GM18519 (cell line): Measurements from ENCODE around the gene PLEKHD1.

Experiments used
- ATAC-seq: cut with Tn5 transposase; IDR thresholded peaks from one replicate; pipeline ENCODE4 v1.9.1; 2021; ENCODE audit warnings: mild to moderate bottlenecking, moderate library complexity; ENCODE audit not compliant: unreplicated experiment, low FRiP score

PLEKHD1 gene

DNA sequence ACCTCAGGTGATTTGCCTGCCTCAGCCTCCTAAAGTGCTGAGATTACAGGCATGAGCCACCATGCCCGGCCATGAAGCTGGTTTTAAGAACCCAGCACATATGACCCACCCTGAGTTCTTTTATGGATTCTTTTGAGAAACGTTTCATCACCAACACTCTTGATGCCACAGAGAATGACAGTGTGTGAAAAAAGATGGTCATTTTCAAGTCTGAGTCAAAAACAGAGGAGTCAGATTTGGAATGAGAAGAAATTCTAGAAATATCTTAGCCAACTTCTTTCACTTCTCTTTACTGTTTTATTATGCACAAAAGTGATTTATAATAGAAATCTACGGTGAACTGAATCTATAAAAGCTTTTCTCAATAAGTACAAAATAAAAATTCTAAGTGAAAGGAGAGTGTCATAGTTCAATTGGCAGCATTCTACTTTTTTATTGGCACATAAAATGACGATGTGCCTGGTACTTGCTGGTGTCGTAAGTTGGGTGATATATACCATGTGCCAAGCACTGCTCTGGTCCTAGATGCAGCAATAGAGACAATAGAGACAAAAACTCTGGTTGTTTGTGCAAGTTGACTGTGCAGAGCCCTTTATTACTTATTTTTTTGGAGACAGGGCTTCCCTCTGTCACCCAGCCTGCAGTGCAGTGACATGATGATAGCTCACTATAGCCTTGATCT, 56.3 kb downstream of the PLEKHD1 start:
- no peak for ATAC-seq

DNA sequence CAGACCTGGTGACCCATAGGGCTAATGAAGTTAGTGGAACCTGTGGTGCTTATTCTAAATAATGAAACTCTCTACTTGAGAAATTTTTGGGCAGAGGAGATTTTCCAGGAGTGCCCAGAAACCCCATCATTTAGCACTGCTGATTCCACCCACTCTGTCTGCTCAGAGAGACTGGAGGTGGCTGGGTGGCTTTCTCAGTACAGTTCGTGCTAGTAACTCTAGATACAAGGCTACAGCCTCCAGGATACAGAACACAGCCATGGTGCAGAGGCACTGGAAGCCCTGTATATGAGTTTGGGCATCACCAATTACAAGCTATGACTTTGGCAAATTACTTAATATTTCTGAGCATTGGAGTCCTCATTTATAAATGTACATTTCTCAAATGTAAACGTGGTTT, 57.8 kb downstream of the PLEKHD1 start:
- ATAC-seq = no peak

DNA sequence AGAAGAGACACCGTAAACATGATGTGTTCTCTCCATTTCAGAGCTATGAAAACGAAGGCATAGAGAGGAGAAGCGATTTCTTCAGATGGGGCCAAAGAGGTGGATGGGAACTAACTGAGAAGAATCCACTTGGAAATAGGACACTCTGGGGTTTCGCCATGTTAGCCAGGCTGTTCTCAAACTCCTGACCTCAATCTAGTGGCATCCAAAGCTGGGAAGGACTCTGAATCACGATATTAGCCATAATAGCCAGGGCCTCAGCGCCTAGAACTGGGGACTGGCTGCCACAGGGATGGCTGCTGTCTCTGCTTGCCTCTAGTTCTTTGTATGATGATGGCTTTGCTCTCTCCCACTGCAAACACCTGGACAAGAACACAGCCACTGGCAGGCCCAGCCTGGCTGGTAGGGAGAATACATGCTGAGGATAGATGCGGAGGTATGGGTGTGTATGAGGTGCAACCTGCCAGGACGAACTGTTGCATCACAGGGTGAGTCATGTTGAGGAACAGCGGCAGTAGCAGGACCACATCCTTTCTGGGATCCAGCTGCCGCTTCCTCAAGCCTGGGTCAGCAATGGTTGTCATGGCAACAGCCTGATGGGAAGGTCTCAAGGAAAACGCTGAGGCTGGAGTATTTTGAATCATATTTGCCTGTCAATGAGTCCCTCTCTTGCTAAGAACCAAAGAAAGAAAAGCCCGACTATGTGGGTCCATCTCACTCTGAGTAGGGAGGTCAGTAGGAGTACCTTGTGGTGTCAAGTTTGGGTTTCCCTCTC, 59.0 kb downstream of the PLEKHD1 start:
- no peak for ATAC-seq

DNA sequence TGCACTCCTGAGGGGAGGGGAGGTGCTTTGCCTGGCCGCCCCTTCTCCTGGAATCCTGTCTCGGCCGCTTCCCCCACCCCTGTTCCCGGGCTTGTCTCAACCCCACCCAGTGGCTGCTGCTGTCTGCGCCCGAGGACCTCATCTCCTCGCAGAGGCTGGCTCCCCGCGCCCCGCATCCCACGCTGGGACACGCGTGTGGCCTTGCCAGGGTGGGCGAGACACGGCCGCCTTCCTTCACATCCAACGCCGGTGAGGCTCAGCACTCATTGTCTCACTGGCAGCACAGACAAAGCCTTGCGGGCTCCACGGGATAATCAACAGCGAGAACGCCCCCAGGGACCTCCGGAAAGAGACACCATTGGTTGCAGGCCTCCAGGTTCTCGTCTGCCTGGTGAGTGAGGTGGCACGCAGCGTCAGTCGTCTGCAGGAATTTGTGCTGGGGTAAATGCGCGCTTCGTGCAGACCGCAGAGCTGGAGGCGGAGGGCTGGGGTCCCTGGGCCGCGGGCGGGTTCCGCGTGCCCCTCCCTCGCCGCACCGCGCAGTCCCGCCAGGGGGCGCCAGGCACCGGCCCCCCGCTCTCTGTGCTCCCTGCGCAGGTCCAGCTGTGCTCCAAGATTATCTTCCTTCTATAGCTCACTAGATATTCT, 63.3 kb downstream of the PLEKHD1 start:
- no peak for ATAC-seq

DNA sequence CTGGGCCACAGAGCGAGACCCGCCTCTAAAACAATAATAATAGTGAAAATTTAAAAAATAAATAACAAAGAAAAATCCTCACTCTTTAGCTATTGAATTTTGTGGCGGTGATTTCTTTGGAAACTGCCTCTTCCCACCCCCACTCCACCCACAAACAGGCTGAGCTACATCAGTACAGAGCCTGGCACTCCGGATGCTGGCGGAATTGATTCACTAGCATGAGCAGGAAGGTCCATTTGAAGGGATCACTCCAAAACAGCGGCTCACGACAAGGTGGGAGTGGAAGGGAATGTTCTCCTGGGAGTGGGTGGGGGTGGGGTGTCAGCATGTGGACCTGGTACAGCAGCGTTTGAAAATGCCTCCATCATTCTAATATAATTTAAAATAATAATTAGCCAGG, 64.0 kb downstream of the PLEKHD1 start:
- ATAC-seq = no peak

DNA sequence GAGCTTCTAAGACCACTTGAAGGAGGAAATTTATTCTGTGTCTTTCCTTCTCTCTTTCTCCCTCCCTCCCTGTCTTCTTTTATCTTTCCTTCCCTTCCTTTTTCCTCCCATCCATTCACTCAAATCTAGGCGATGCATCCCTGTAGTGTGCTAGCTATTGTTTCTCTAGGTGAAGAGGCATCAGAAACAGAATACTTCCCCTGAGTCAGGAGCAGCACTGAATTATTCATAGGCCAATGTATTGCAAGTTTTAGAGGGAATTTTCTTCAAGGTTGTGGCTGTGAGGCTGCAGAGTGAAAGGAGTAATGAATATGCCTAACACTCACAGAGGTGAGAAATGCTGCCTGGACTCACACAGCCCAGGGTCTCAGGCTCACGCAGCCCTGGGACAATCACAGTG, 67.0 kb downstream of the PLEKHD1 start:
- no peak for ATAC-seq

DNA sequence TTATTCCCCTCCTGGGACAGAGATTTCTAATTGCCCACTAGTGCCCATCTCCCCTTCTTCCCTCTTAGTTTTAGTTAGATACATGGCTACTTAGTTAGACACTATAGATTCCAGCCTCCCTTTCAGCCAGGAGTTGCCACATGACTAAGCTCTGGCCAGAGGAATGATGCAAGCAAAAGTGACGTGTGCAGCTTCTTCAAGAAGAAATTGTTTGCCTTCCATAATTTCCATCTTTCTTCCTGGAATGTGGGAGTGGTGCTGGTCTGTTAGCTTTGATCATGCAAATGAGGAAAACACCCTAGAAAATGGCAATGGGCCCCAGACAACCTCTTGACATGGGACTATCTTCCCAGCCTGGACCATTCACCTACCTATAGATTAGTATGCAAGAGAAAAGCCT, 68.7 kb downstream of the PLEKHD1 start:
- no peak for ATAC-seq

DNA sequence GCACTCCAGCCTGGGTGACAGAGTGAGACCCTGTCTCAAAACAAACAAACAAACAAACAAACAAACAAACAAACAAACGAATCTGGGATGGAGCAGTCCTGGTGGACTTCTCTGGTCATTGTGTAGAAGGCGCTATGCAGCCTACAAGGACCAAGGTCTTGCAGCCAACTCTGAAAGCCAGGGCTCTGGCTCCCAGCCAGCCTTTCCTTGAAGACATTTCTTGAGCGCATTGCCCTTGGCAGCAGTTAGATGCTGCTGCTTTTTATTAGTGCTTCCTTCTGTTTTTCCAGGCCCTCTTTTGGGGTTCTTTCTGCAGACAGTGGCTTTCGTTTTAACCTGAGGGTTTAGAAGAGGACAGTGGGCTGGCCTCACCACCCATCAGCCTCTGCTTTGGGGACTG, 70.0 kb downstream of the PLEKHD1 start:
- ATAC-seq = no peak

DNA sequence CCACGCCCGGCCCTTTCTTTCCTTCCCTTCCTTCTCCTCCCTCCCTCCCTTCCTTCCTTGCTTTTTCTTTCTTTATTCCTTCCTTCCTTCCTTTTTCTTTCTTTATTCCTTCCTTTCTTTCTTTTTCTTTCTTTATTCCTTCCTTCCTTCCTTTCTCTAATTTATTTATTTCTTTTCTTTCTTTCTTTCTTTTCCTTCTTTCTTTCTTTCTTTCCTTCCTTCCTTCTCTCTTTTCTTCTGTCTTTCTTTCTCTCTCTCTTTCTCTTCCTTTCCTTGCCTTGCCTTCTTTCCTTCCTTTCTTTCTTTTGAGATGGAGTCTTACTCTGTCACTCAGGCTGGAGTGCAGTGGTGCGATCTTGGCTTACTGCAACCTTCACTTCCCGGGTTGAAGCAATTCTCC, 74.2 kb downstream of the PLEKHD1 start:
- ATAC-seq = no peak

DNA sequence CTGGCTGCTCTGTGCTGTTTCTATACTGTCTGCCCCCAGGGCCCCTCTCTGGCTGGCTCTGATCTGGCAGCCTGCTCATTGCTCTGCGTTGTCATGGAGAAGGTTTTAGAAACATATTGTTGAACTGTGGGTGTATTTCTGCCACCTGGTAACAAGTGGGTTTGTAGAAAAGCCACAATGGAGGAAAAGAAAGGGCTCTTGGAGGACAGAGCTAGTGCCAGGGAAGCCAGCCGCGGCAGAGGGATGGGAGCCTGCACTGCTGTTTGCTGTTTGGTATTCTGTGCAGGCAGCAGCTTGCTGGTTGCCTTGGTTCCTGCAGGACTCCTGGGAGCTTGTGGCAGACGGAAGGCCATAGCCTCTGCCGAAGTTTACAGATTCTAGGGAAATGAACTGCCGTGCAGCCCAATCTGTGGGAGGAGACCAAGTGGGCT, 75.1 kb downstream of the PLEKHD1 start:
- ATAC-seq = no peak

DNA sequence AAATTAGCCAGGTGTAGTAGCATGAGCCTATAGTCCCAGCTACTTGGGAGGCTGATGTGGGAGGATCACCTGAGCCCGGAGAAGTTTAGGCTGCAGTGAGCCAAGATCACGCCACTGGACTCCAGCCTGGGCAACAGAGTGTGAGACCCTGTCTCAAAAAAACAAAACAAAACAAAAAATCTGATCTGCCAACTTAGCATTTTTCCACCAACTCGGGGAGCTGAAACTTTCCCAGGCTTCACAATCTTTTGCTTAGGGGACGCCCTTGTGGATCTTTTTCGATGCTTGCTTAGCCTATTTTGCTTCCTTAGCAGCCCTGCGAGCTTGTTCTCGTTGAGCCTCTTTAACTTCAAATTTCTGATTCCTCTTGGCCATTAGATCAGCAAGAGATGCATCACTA, 76.3 kb downstream of the PLEKHD1 start:
- ATAC-seq = no peak

DNA sequence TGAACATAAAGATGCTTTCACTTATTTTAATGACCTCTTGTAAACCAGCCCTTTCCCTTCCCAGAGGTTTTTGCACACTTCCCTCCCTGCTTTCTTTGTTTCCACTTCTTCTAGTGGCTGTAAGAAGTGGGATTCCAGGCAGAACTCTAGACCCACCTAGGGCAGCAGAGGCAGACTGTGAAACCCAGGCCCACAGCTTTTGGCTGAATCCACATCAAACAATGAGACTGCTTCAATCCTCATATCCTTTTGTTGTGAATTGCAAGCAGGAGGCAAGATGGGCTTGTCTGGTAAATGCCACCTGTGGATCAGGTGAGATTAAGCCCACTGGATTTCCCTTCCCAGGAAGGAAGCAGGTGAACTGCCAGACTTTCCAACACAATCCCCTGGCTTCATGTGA, 77.4 kb downstream of the PLEKHD1 start:
- no peak for ATAC-seq

DNA sequence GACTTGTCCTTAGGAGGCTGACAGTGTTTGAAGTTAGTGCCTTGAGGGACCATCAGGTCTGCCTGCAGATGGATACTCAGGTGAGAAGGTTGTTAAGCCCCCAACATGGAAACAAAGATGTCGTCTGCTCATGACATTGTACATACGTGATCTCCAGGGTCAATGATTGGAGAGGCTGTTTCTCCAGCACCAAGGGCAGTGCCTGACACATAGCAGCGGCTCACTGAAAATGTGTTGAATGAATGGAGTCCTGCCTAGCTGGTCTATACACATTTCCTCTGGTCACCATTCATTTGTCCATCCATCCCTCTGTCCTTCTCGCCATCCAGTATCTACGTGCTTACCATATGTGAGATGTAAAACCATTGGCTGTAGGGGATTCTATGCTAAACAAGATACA, 83.0 kb downstream of the PLEKHD1 start:
- ATAC-seq = no peak

DNA sequence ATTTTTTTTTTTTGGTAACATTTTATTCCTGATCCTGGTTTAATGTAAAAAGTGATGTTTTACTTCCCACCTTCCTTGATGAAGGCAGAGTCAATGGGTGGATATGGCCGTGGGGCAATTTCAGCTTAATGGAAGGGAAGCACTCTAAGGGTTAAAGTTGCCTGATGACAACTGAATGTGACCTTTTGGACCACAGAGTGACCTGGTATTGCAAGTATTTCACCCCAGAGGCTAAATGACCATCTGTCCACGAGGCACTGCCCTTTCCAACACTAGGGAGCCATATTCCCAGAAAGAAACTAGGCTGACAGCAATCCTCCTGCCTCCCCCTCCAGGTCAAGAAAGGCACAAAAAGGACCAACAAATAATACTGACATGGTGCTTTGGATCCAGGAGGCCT, 85.3 kb downstream of the PLEKHD1 start:
- ATAC-seq = no peak

DNA sequence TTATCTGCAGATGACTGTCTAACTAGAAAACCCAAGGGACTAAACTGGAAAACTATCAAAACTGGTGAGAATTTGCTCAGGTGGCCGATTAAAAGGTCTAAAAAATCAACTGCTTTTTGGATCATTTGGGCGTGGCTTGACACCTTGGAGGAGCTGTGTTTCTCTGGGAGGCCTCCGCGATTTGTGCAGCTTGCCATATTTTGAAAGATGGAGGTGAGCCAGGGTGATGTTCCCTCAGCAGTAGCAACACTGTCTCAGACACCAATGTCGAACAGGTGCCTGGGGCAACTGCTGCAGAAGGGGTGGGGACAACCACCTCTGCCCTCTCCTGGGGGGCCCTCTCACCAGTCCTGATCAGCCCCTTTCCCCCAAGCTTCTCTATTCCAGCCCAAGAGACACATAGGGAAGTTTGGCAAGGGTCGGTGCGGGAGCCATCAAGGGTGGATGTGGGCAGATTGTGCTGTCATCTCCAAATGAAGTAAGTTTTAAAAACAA, 86.4 kb downstream of the PLEKHD1 start:
- ATAC-seq = no peak

DNA sequence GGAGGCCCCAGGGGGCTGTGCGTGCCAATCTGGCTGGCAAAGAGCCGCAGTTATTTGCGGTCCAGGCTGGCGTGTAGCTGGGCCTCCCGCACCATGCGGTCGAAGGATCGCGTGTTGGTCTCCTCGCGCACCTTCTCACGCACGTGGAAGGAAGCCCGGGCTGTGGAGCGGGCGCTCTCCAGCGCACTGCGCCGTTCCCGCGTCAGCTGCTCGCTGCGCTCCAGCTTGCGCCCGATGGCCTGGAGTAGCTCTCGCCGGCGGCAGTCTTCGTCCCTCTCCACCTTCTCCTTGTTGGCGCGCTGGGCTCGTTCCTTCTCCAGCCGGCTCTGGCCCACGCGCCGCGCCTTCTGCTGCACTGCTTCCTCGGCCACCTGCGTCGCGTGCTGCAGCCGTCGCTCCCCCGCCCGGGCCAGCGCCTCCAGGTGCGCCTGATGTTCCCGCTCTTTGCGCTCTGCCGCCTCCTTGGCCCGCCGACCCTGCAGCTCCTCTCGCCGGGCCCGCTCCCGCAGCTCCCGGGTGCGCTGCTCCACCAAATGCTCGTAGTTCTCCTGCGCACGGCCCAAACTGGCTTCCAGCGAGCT, 87.0 kb downstream of the PLEKHD1 start:
- no peak for ATAC-seq

DNA sequence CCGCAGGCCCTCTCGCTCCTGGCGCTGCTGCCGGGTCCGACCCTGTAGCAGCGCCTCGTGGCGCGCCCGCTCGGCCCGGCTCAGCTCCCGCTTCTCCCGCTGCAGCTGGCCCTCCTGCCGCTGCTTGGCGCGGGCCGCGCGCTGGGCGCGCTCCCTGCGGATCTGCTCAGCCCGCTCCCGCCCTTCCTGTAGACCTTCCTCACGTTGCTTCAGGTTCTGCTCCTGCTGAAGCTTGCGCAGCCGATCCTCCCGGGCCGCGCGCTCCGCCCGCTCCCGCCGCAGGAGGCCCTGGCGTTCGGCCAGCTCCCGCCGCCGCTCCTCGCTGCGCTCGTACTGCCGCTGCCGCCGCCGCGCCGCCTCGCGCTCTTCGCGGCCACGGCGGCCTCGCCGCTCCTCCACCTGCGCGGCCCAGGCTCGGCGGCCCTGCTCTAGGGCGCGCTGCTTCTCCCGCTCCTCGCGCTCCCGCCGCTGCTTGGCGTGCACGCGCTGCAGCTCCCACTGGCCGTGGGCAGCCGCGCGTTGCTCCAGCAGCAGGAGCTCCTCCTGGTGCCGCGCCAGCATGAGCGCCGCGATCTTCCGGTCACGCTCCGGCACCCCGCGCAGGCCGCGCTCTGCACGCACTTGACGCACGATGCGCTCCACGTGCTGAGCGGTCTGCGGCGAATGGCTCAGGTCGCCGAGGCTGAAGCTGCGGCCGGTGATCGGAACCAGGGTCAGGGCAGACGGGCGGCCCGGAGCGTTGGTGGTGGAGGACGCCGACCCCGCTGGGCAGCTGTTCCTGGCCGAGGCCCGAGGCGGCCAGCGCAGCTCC, 87.7 kb downstream of the PLEKHD1 start:
- ATAC-seq = no peak

DNA sequence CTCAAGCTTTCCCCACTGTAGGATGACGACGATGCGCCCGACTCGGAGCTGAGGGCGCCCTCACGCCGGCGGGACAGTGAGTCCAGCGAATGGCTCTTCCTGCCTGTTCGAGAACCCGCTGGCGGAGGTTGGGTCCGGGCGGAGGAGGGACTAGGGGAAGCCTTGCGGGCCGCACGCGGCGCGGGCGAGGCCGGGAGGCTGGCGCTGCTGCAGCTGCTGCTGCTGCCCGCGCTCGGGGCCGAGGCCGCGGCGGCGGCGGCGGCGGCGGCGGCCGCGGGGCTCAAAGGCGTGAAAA, 88.3 kb downstream of the PLEKHD1 start:
- ATAC-seq = no peak

DNA sequence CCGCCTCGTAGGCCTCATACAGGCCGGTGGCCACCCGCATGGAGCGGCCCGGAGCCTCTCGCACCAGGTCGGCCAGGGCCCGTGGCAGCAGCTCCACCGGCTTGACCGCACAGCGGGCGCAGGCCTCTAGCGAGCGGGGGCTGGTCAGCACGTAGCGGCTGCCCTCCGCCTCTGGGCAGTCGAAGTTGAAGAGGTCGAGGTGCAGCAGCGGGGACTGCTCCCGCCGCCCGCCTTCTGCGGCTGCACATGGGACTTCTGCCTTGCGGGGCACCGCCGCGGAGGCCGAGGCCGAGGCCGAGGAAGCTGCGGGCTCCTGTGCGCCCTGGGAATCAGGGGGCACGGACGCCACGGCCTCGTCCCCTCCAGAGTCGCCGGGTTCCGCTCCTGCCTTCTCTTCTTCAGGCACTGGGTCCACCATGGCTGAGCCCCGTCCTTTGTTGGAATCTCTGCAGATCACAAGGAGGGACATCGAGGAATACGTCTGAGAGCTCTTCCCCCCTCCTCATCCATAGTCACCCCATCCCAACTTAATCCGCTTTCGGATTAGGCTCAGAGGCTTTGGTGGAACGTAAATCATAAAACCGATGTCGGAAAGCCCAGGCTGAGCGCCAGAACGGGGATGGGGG, 88.8 kb downstream of the PLEKHD1 start:
- no peak for ATAC-seq

DNA sequence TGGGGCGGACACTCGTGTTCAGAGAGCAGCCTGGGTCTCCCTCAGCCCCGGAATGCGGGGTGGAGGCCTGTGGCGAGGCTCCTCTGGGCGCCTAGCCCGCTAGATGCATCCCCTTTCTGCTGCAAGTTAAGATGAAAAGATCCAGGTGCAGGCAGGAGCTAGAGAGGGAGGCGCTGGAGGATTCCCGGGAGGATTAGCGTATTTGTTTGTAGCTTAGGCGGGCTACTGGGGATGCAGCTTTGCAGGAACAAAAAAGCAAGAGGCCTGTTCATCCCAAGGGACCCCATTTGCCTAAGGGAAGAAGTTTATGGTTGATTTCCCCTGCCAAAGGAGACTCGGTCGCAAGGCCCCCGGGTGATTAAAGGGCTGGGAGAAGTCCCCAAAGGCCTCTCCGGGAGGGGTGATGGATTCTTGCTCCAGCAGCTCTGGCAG, 89.3 kb downstream of the PLEKHD1 start:
- no peak for ATAC-seq
